ENCODE measurements around the gene TRIM45. TPM values are rescaled to one million over a fixed set of nuclear protein-coding genes. Genes with fewer than 3 reads are reported as not detected.

Gene TRIM45
- total RNA-seq, 1 donor from 2014 or later = 2.5 TPM

- DNase-seq (ENCODE audit: low read depth) = peak; percentile 91
- peak overlapping the region; percentile 63 for H3K4me2 ChIP-seq (ENCODE audit: low read length)
Measured at GRCh38 chr1:117061986-117062415, 59.5 kb downstream of the TRIM45 start.

More at GRCh38 chr1:117061986-117062415, 59.5 kb downstream of the TRIM45 start:
- Histone ChIP-seq H4K20me1 (ENCODE audit: insufficient read depth, low read length) (no peaks in the 10 kb centered on the region), H3K9me3 (ENCODE audit: insufficient read depth, low read depth, low read length) (no peaks in the 10 kb centered on the region), H3K4me1 (ENCODE audit: insufficient read depth, low read length) (peaks cover 20% of the 10 kb centered on the region), H3K79me2 (ENCODE audit: insufficient read depth, low read length) (peaks cover 8% of the 10 kb centered on the region), H3K27me3 (ENCODE audit: insufficient read depth, low read length) (no peaks in the 10 kb centered on the region), H3K9ac (ENCODE audit: low read length) (peak overlapping the region; percentile 90), H3K4me3 (ENCODE audit: insufficient read depth, low read depth, low read length) (no peak overlapping the region), H3K27ac (ENCODE audit: low read depth, low read length) (peak overlapping the region; percentile 85), H3K36me3 (ENCODE audit: insufficient read depth, low read length) (no peaks in the 10 kb centered on the region), H2AFZ (ENCODE audit: low read depth, low read length) (no peak overlapping the region)
- no peak for FAIRE-seq
- peaks cover 2% of the 10 kb centered on the region for H3K36me3 Mint-ChIP-seq (ENCODE audit: low read depth, unreplicated experiment)
- no peak for TF ChIP-seq CTCF (IDR thresholded peaks at IDR 0.05; ENCODE audit: insufficient read depth, low read depth, low read length)
- no peak for TF ChIP-seq EZH2 (IDR thresholded peaks at IDR 0.05; ENCODE audit: insufficient read depth, low read length)
- no peaks in the 10 kb centered on the region for H3K9me3 Mint-ChIP-seq (ENCODE audit: unreplicated experiment)
- H3K27ac Mint-ChIP-seq (ENCODE audit: unreplicated experiment) = no peak overlapping the region
- no peaks in the 10 kb centered on the region for H3K27me3 Mint-ChIP-seq (ENCODE audit: low read depth, unreplicated experiment)
- no peak overlapping the region for H3K4me3 Mint-ChIP-seq (ENCODE audit: unreplicated experiment)
- H3K4me1 Mint-ChIP-seq (ENCODE audit: low read depth, unreplicated experiment) = peaks cover 18% of the 10 kb centered on the region

Small RNA genes lying within 50 kb of the gene (microRNA-seq; reads per million reads assigned to microRNA genes)
- gene MIR942 = 35.0 reads per million, percentile 53 among the genes with 10 or more reads in this experiment

Other genes with a start within 250 kb of the TRIM45 start
- gene PTGFRN, start 211.8 kb downstream of the TRIM45 start, total RNA-seq = 157 and 213 TPM in 2 replicates
- 1.6 and 2.6 TPM in 2 replicates for gene CD101, start 120.0 kb downstream of the TRIM45 start, total RNA-seq
- gene TTF2, start 61.4 kb downstream of the TRIM45 start, total RNA-seq = 16.6 and 23.4 TPM in 2 replicates
- 0.43 and 1.3 TPM in 2 replicates for gene VTCN1, start 89.2 kb upstream of the TRIM45 start, total RNA-seq
- gene MAN1A2, start 245.7 kb upstream of the TRIM45 start, total RNA-seq = 40.9 and 43.5 TPM in 2 replicates

All from astrocyte (in vitro differentiated cells and primary cell).